Endodermal cell (in vitro differentiated cells): ENCODE measurements around the gene P2RY2. TPM values are rescaled to one million over a fixed set of nuclear protein-coding genes. Genes with fewer than 3 reads are reported as not detected.

Experiments
- DNase-seq: peaks from one replicate; pipeline ENCODE4 v3.0.0-alpha.2; 2017
- H3K27ac ChIP-seq: 2 replicates; pipeline ENCODE4 v1.5.1; 2013; ENCODE audit warnings: mild to moderate bottlenecking, low read depth, low read length, moderate library complexity
- H3K27me3 ChIP-seq: 2 replicates; pipeline ENCODE4 v1.6.1; 2013; ENCODE audit warnings: mild to moderate bottlenecking, low read length, moderate library complexity; ENCODE audit not compliant: insufficient read depth, control insufficient read depth, poor library complexity, severe bottlenecking
- H3K36me3 ChIP-seq: 2 replicates; pipeline ENCODE4 v1.7.0; 2013; ENCODE audit warnings: mild to moderate bottlenecking, low read length, moderate library complexity; ENCODE audit not compliant: control insufficient read depth, insufficient read depth
- H3K4me1 ChIP-seq: one replicate; pipeline ENCODE4 v1.7.0; 2013; ENCODE audit warnings: low read length; ENCODE audit not compliant: control insufficient read depth, insufficient read depth
- H3K4me3 ChIP-seq: 2 replicates; pipeline ENCODE4 v1.5.1; 2013; ENCODE audit warnings: mild to moderate bottlenecking, low read length, moderate library complexity
- H3K9ac ChIP-seq: 2 replicates; pipeline ENCODE4 v1.6.1; 2013; ENCODE audit warnings: mild to moderate bottlenecking, low read length, moderate library complexity; ENCODE audit not compliant: poor library complexity, severe bottlenecking; ENCODE audit errors: extremely low read depth
- H3K9me3 ChIP-seq: 2 replicates; pipeline ENCODE4 v1.6.1; 2013; ENCODE audit warnings: mild to moderate bottlenecking, low read length, moderate library complexity; ENCODE audit not compliant: control insufficient read depth
- H3K27ac Mint-ChIP-seq: 2 replicates; pipeline ENCODE4 v1.8.0; 2020; ENCODE audit warnings: mixed read lengths
- H3K27me3 Mint-ChIP-seq: 2 replicates; pipeline ENCODE4 v1.8.0; 2021; ENCODE audit warnings: mild to moderate bottlenecking, mixed read lengths; ENCODE audit not compliant: insufficient read depth
- H3K36me3 Mint-ChIP-seq: 2 replicates; pipeline ENCODE4 v1.8.0; 2020; ENCODE audit warnings: low read depth, mixed read lengths
- H3K4me1 Mint-ChIP-seq: 2 replicates; pipeline ENCODE4 v1.8.0; 2020; ENCODE audit warnings: mixed read lengths
- H3K4me3 Mint-ChIP-seq: 2 replicates; pipeline ENCODE4 v1.8.0; 2020; ENCODE audit warnings: mild to moderate bottlenecking, moderate library complexity, mixed read lengths
- H3K9me3 Mint-ChIP-seq: 2 replicates; pipeline ENCODE4 v1.8.0; 2020; ENCODE audit warnings: mild to moderate bottlenecking, mixed read lengths
- CTCF ChIP-seq: fragments of 200-600 bp; sonication (generic); conservative IDR thresholded peaks from 2 replicates; pipeline ENCODE4 v1.5.0; 2021; ENCODE audit warnings: antibody characterized with exemption, mild to moderate bottlenecking
- WGBS, 2 experiments: methylation state at CpG; one replicate each; pipeline versions ENCODE4 v1.1.5 to v1.1.7; 2013; ENCODE audit warnings: missing lambda C conversion rate in 2 of 2, mixed read lengths in 1 of 2; ENCODE audit not compliant: insufficient coverage in 1 of 2, insufficient read length in 1 of 2; 5-methylcytosine and 5-hydroxymethylcytosine counted together
- total RNA-seq, 2 donors: library from RNA; stranded (reverse); fragmentation: NEBNext Ultra II Directional in 1 of 2; extraction: Animal tissue kit (Norgen Biotek cat#: 25700) in 1 of 2; gene quantifications; 2 replicates in 1 of 2; 3 replicates in 1 of 2; pipeline ENCODE4 v1.2.1, GENCODE V29; 2021

The P2RY2 gene
- total RNA-seq, 2 donors from 2014 or later = 0.60 to 0.62 TPM

DNA sequence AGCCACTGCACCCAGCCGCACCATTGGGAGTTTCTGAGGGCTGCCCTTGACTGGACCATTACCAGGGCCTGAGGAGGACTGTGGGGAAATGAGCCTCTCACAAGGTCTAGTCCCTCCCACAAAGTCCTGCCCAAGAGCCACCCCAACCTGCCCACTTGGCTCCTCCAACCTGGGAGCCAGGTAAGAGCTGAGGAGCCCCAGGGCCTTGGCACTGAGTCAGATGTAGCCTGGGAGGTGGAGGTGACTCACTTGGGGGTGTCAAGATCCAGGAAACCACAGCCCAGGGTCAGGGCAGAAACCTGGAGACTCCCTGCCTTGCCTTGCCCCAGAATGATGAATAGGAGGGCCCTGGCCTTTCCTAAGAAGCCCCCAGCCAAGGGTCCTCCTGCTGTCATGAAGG is 25.8 kb upstream of the P2RY2 start:
- Mint-ChIP-seq H3K4me1 (no peaks in the 10 kb centered on the region), H3K4me3 (no peak overlapping the region), H3K27me3 (no peaks in the 10 kb centered on the region), H3K27ac (no peak overlapping the region), H3K9me3 (no peaks in the 10 kb centered on the region), H3K36me3 (no peaks in the 10 kb centered on the region)
- no peaks in the 10 kb centered on the region for H3K9me3 ChIP-seq
- no peak for DNase-seq
- H3K4me1 ChIP-seq = no peaks in the 10 kb centered on the region
- no peaks in the 10 kb centered on the region for H3K36me3 ChIP-seq
- H3K27me3 ChIP-seq = no peaks in the 10 kb centered on the region
- no peak for TF ChIP-seq CTCF
- H3K4me3 ChIP-seq = no peak overlapping the region
- H3K27ac ChIP-seq = no peak overlapping the region
- H3K9ac ChIP-seq = no peak overlapping the region
- 100% methylated on average over 1 of the region's 1 CpG; no CpG with 5 or more reads in 1 of the 2 experiments for WGBS, 2 experiments

DNA sequence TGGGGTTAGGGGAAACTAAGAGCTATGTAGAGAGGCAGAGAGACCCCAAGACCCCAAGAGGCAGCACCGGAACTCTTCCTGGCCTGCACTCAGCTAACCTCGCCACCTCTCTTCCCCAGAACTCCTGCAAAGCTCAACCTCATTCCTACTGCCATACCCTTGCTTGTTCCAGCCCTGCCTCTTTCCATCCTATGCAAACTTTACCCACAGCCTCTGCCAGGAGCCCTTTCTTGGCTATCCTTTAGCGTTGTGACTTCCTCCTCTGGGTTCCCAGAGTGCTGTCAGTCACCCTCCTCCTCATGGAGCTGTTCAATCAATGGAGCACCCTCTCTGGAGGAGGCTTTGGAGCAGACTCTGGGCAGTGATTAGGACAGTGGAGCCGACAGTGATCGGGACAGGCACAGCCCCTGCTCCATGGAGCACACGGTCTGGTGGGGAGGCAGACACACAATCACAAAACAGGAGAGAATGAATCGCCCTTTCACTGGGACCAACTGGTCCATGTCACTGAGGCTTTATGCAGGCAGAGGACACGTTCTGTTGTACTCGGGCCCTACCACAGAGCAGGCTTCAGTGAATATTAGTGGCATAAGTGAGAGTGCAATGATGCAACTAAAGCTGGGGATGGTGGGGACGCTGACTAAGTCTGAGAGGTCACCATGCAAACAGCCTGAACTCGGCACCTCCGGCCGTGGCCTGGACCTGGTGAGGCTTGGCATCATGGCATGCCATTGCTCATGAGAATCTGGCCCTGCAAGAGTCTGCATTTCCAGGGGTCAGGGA is 24.6 kb upstream of the P2RY2 start:
- no peaks in the 10 kb centered on the region for H3K36me3 Mint-ChIP-seq
- no peaks in the 10 kb centered on the region for H3K36me3 ChIP-seq
- H3K27me3 Mint-ChIP-seq = no peaks in the 10 kb centered on the region
- no peaks in the 10 kb centered on the region for H3K9me3 Mint-ChIP-seq
- no peaks in the 10 kb centered on the region for H3K4me1 ChIP-seq
- no peaks in the 10 kb centered on the region for H3K9me3 ChIP-seq
- H3K4me3 Mint-ChIP-seq = no peak overlapping the region
- no peak for TF ChIP-seq CTCF
- no peaks in the 10 kb centered on the region for H3K27me3 ChIP-seq
- no peak overlapping the region for H3K4me3 ChIP-seq
- no peak for DNase-seq
- no peak overlapping the region for H3K9ac ChIP-seq
- H3K4me1 Mint-ChIP-seq = peaks cover 1% of the 10 kb centered on the region
- no peak overlapping the region for H3K27ac ChIP-seq
- 88 to 91% methylated on average over 10 to 13 of the region's 13 CpGs for WGBS, 2 experiments
- no peak overlapping the region for H3K27ac Mint-ChIP-seq

GRCh38 chr11:73194034-73194507 is 24.0 kb upstream of the P2RY2 start:
- H3K4me1 ChIP-seq = no peaks in the 10 kb centered on the region
- H3K27me3 Mint-ChIP-seq = no peaks in the 10 kb centered on the region
- H3K36me3 ChIP-seq = no peaks in the 10 kb centered on the region
- H3K4me3 ChIP-seq = no peak overlapping the region
- 83 to 96% methylated on average over 1 to 3 of the region's 3 CpGs for WGBS, 2 experiments
- no peaks in the 10 kb centered on the region for H3K27me3 ChIP-seq
- no peak for TF ChIP-seq CTCF
- no peak overlapping the region for H3K27ac Mint-ChIP-seq
- H3K9me3 Mint-ChIP-seq = no peaks in the 10 kb centered on the region
- H3K27ac ChIP-seq = no peak overlapping the region
- H3K4me3 Mint-ChIP-seq = no peak overlapping the region
- DNase-seq = no peak
- H3K9me3 ChIP-seq = no peaks in the 10 kb centered on the region
- no peak overlapping the region for H3K9ac ChIP-seq
- H3K4me1 Mint-ChIP-seq = peaks cover 6% of the 10 kb centered on the region
- H3K36me3 Mint-ChIP-seq = no peaks in the 10 kb centered on the region
